Heart left ventricle (tissue), 16 donors: Measurements from ENCODE around the gene NTN4. TPM values are rescaled to one million over a fixed set of nuclear protein-coding genes. Genes with fewer than 3 reads are reported as not detected.

ENCODE experiments used
- ATAC-seq, 4 donors: fragments of 200-7000 bp; cut with Tn5 transposase; one replicate each; pipeline ENCODE4 v1.9.1; 2020 to 2022; ENCODE audit warnings: moderate library complexity in 4 of 4, mild to moderate bottlenecking in 3 of 4, moderate number of reproducible peaks in 1 of 4
- DNase-seq, 5 donors: peaks; one replicate each; pipeline ENCODE4 v3.0.0-alpha.2; 2020
- H3K27ac ChIP-seq, 12 donors: fragments of 200-600 bp; sonication (generic) in 4 of 12; one replicate each; pipeline versions ENCODE4 v1.5.0 to v1.8.0; 2016 to 2022; ENCODE audit warnings: mild to moderate bottlenecking in 2 of 12
- H3K27me3 ChIP-seq, 9 donors: fragments of 200-600 bp; sonication (generic) in 2 of 9; one replicate each; pipeline versions ENCODE4 v1.5.1 to v1.8.0; 2016 to 2022; ENCODE audit warnings: mild to moderate bottlenecking in 3 of 9
- H3K36me3 ChIP-seq, 9 donors: fragments of 200-600 bp; sonication (generic) in 2 of 9; one replicate each; pipeline versions ENCODE4 v1.5.0 to v1.8.0; 2018 to 2022; ENCODE audit warnings: mild to moderate bottlenecking in 2 of 9
- H3K4me1 ChIP-seq, 12 donors: fragments of 200-600 bp; sonication (generic) in 4 of 12; one replicate each; pipeline versions ENCODE4 v1.5.0 to v1.8.0; 2016 to 2022; ENCODE audit warnings: mild to moderate bottlenecking in 3 of 12
- H3K4me3 ChIP-seq, 12 donors: fragments of 200-600 bp; sonication (generic) in 4 of 12; one replicate each; pipeline versions ENCODE4 v1.5.0 to v1.8.0; 2017 to 2022; ENCODE audit warnings: mild to moderate bottlenecking in 9 of 12, moderate library complexity in 4 of 12
- H3K9me3 ChIP-seq, 12 donors: fragments of 200-600 bp; sonication (generic) in 4 of 12; one replicate each; pipeline versions ENCODE4 v1.5.0 to v1.8.0; 2016 to 2022; ENCODE audit warnings: mild to moderate bottlenecking in 1 of 12
- POLR2A ChIP-seq, 2 donors: fragments of 450-650 bp; IDR thresholded peaks; one replicate each; pipeline ENCODE4 v1.6.1; 2017; ENCODE audit warnings: antibody characterized with exemption in 2 of 2, mild to moderate bottlenecking in 2 of 2, moderate library complexity in 2 of 2
- WGBS, 4 donors: extraction: QIAGEN DNeasy Blood & Tissue Kit in 2 of 4; methylation state at CpG; one replicate each; pipeline versions ENCODE4 v1.1.5 to v1.1.7; 2013 to 2018; 5-methylcytosine and 5-hydroxymethylcytosine counted together
- intact Hi-C, 10 donors: fragments of 100-400 bp; cut with DNase I; formaldehyde crosslinking; loops; one replicate each; pipeline versions ENCODE4 v1.11.1 to v1.14.2; 2022
- polyA plus RNA-seq, 2 donors: library from polyadenylated mRNA; stranded (reverse); fragments of 200-250 nt; gene quantifications; one replicate each; pipeline ENCODE4 v1.2.3, GENCODE V29; 2013
- total RNA-seq, 9 donors: library from RNA; depleted of rRNA in 2 of 9; stranded (reverse); fragments of >200 nt in 2 of 9; fragmentation: NEBNext Ultra II Directional in 3 of 9; extraction: Animal tissue kit (Norgen Biotek cat#: 25700) in 3 of 9; gene quantifications; one replicate each; pipeline versions ENCODE4 v1.1.0 to v1.2.4, GENCODE V29; 2016 to 2023
- TF ChIP-seq, protein P1 (sequence below), 12 donors: fragments of 200-600 bp; sonication (generic) in 4 of 12; IDR thresholded peaks; one replicate each; pipeline versions ENCODE4 v1.5.0 to v1.8.0; 2018 to 2022; ENCODE audit warnings: antibody characterized with exemption in 12 of 12, mild to moderate bottlenecking in 5 of 12
- donor health status: ischemic (EF 13 %, LVEDD 7.1; RV severe dilation, severe dysfunction).
- donor health status: healthy with polysubstance abuse.
- donor health status: DM: no; HTN: yes; CAD: no.
- donor health status: DM: no; HTN: no; CAD: no.
- donor health status: ischemic (EF 25% LVEDD 6.9; RV normal size, moderate dysfunction).
- donor health status: ischemic (EF 25% LVEDD 5.7; RV mildly dilated, moderate dysfunction).
- donor health status: healthy.
- donor health status: DM: yes; HTN: yes; CAD: no.
- donor health status: ischemic (EF 35%, LVEDD 5.7; RV mildly dilated, moderate dysfunction).
- donor health status: nonischemic (EF 11% LVEDD 7.7; RV severe dilation, severe dysfunction).
- donor health status: DM: yes; HTN: yes; CAD: no.
- donor health status: PGD.
- donor health status: ischemic (EF 29% LVEDD 5.4; RV normal size, mild dysfunction).
- donor health status: nonischemic (EF 23%, LVEDD 6.1; RV moderate dilation, normal function).

NTN4 gene
- total and polyA plus RNA-seq, 11 donors = 23.9 to 116 (median 68.0) TPM

DNA sequence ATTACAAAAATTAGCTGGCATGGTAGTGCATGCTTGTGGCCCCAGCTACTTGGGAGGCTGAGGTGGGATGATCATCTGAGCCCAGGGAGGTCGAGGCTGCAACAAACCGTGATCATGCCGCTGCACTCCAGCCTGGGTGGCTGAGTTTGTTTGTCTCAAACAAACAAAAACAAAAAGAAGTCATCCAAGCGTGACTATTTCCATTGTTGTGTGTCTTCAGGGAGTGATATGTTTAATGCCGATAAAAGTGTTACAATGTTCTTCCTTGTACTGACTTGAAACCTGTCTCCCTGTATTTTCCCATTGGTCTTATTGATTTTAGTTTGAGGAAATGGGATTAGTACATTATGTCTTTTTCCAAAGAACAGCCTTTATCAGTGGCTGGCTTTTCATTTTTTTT lies 163.7 kb downstream of the NTN4 start:
- no peaks in the 10 kb centered on the region for H3K36me3 ChIP-seq
- no peak overlapping the region for H3K27ac ChIP-seq
- ATAC-seq (no peak), DNase-seq (no peak)
- no peaks in the 10 kb centered on the region for H3K27me3 ChIP-seq
- H3K4me1 ChIP-seq = peaks cover 4 to 47% (median 22%) of the 10 kb centered on the region in 12 donors
- no peak for TF ChIP-seq POLR2A (IDR thresholded peaks at IDR 0.05)
- TF ChIP-seq, protein P1, sequence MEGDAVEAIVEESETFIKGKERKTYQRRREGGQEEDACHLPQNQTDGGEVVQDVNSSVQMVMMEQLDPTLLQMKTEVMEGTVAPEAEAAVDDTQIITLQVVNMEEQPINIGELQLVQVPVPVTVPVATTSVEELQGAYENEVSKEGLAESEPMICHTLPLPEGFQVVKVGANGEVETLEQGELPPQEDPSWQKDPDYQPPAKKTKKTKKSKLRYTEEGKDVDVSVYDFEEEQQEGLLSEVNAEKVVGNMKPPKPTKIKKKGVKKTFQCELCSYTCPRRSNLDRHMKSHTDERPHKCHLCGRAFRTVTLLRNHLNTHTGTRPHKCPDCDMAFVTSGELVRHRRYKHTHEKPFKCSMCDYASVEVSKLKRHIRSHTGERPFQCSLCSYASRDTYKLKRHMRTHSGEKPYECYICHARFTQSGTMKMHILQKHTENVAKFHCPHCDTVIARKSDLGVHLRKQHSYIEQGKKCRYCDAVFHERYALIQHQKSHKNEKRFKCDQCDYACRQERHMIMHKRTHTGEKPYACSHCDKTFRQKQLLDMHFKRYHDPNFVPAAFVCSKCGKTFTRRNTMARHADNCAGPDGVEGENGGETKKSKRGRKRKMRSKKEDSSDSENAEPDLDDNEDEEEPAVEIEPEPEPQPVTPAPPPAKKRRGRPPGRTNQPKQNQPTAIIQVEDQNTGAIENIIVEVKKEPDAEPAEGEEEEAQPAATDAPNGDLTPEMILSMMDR (IDR thresholded peaks at IDR 0.05) = no peak
- WGBS, 4 donors = 88 to 97% (median 95%) methylated on average over 5 of the region's 5 CpGs
- no peaks in the 10 kb centered on the region for H3K9me3 ChIP-seq
- intact Hi-C loops = loop anchor here in 5 of 10 donors (5.0 to 10.0 kb wide), 3 partner anchors 108 to 168 kb away; partner anchors contain the start of gene NTN4 (in 2 of the 5)
- no peak overlapping the region for H3K4me3 ChIP-seq

DNA sequence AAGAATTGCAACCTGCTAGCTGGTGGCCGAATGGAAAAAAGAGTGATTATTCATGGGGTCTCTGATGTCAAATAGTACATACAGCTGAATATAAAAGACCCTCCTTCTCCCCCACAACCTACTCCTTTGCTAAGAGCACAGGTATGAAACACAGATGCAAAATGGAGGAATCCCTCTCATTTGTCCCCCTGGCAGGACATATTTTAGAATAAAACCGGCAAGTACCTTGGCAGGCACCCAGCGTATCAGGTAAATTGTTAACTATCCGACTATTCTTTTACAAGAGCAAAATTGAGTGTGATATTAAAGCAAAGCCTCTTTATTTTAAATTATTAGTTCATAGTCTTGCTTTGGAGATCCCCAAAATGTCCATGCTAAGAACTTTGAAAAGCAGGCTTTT lies 165.6 kb downstream of the NTN4 start:
- no peak for DNase-seq
- intact Hi-C loops = loop anchor here in 5 of 10 donors (5.0 to 10.0 kb wide), 3 partner anchors 110 to 170 kb away; partner anchors contain the start of gene NTN4 (in 2 of the 5)
- ATAC-seq = no peak
- Histone ChIP-seq H3K27ac (peak overlapping the region in 10 of 12 donors; percentile 16 to 73 (median 68)), H3K4me3 (no peak overlapping the region), H3K36me3 (no peaks in the 10 kb centered on the region), H3K27me3 (no peaks in the 10 kb centered on the region), H3K9me3 (no peaks in the 10 kb centered on the region), H3K4me1 (peaks cover 4 to 39% (median 22%) of the 10 kb centered on the region in 12 donors)
- TF ChIP-seq, protein P1 (IDR thresholded peaks at IDR 0.05) = no peak
- no peak for TF ChIP-seq POLR2A (IDR thresholded peaks at IDR 0.05)
- WGBS, 4 donors = 58 to 75% (median 71%) methylated on average over 4 of the region's 4 CpGs

DNA sequence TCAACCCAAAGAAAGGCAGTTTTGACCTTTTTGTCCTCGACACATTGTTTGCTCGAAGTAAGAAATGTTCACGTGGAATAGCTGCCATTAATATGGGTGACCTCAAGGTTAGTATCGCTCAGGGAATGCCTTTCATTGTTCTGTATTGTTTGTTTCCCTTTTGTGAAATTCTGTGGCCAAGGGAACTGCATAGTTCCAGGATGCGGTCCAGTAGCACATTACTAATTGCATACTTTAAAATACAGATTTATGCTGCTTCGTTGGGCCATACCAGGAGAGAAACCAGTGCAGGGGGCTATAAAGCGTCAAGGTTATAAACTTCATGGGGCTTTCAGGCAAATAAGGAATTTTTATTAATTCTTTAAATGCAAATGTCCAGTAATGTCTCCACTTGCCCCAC lies 166.0 kb downstream of the NTN4 start:
- Histone ChIP-seq H3K4me3 (no peak overlapping the region), H3K27me3 (no peaks in the 10 kb centered on the region), H3K9me3 (no peaks in the 10 kb centered on the region), H3K36me3 (no peaks in the 10 kb centered on the region), H3K27ac (peak overlapping the region in 10 of 12 donors; percentile 16 to 73 (median 68)), H3K4me1 (peaks cover 4 to 34% (median 20%) of the 10 kb centered on the region in 12 donors)
- TF ChIP-seq POLR2A (IDR thresholded peaks at IDR 0.05) = no peak
- TF ChIP-seq, protein P1 (IDR thresholded peaks at IDR 0.05) = no peak
- ATAC-seq = peak in 3 of 4 donors; percentile 63 to 87 (median 86)
- DNase-seq = no peak
- intact Hi-C loops = loop anchor here in 7 of 10 donors (5.0 to 10.0 kb wide), 4 partner anchors 110 to 188 kb away; partner anchors contain the start of gene NTN4 (in 3 of the 7)
- WGBS, 4 donors = 44 to 59% (median 48%) methylated on average over 7 of the region's 7 CpGs

DNA sequence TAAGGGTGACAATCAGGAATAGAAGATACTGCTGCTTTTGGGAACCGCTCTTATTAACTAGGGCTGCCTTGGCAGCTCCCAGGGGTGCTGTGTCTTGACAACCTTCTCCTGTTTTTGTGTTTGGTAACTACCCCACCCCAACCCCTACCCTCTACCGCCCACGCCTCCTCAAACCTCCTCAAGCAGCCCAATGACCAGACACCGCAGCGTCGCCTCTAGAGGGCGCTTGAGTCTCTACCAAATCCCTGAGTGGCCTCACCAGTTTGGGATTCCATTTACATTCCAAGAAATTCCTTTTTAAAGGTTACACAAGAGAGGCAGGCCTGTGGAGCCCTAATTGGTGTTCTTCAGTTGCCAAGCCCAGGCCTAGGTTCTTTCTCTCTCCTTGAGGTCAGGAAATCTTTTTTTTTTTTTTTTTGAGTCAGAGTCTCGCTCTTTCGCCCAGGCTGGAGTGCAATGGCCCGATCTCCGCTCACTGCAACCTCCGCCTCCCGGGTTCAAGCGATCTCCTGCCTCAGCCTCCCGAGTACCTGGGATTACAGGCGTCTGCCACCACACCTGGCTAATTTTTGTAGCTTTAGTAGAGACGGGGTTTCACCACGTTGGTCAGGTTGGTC lies 166.9 kb downstream of the NTN4 start:
- peak; percentile 69 to 84 (median 79) for ATAC-seq
- peak; percentile 60 to 83 (median 67) for DNase-seq
- Histone ChIP-seq H3K27ac (peak overlapping the region in 11 of 12 donors; percentile 28 to 73 (median 68)), H3K9me3 (no peaks in the 10 kb centered on the region), H3K27me3 (no peaks in the 10 kb centered on the region), H3K36me3 (no peaks in the 10 kb centered on the region), H3K4me1 (peaks cover 4 to 25% (median 20%) of the 10 kb centered on the region in 12 donors), H3K4me3 (no peak overlapping the region)
- 55 to 71% (median 68%) methylated on average over 13 to 18 of the region's 18 CpGs for WGBS, 4 donors
- intact Hi-C loops = loop anchor here in 7 of 10 donors (2.0 to 10.0 kb wide), 5 partner anchors 111 to 191 kb away; partner anchors contain the start of gene NTN4 (in 3 of the 7)
- TF ChIP-seq, protein P1 (IDR thresholded peaks at IDR 0.05) = peak; percentile 43 to 68 (median 58)
- TF ChIP-seq POLR2A (IDR thresholded peaks at IDR 0.05) = no peak
